Stimulated activated CD8-positive, alpha-beta memory T cell treated with anti-CD3 and anti-CD28 coated beads, Interleukin-15, amount 100 ng/mL, for 24 hours (primary cell): ENCODE measurements around the gene ZNF771.
"Not testable (repeated sequence)": the region's sequence is repeated elsewhere in the genome, so short reads cannot be mapped to it uniquely, and the experiment has no call there.

ENCODE experiments used
- DNase-seq: peaks from one replicate; pipeline ENCODE4 v3.0.0-alpha.2; 2020; ENCODE audit warnings: low read depth

ZNF771 gene

DNA sequence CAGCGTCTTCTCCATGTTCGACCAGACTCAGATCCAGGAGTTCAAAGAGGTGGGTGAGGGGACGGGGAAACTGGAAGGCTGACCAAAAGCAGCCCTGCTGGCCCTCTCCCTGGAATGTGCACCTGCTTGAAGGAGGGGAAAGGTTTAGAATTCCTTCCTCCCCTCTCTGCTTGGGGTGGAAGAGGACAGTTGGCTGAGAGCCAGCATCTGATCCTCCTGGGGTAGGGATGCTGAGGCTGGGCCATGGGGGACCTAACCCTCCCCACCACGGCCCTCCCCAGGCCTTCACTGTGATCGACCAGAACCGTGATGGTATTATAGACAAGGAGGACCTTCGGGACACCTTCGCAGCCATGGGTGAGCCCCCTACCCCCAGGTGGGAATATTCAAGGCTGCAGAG, 31.5 kb upstream of the ZNF771 start:
- DNase-seq = no peak

DNA sequence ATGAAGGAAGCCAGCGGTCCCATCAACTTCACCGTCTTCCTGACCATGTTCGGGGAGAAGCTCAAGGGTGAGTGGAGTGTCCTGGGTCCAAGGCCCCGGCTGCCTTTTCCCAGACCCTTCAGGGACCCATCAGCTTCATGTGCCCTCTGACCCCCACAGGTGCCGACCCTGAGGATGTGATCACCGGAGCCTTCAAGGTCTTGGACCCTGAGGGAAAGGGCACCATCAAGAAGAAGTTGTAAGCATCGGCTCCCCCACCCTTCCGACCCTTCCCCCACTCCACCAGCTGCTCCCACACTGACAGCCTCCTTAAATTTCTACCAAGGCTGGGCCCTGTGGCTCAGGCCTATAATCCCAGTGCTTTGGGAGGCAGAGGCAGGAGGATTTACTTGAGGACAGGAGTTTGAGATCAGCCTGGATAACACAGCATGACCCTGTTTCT, 30.9 kb upstream of the ZNF771 start:
- no peak for DNase-seq

DNA sequence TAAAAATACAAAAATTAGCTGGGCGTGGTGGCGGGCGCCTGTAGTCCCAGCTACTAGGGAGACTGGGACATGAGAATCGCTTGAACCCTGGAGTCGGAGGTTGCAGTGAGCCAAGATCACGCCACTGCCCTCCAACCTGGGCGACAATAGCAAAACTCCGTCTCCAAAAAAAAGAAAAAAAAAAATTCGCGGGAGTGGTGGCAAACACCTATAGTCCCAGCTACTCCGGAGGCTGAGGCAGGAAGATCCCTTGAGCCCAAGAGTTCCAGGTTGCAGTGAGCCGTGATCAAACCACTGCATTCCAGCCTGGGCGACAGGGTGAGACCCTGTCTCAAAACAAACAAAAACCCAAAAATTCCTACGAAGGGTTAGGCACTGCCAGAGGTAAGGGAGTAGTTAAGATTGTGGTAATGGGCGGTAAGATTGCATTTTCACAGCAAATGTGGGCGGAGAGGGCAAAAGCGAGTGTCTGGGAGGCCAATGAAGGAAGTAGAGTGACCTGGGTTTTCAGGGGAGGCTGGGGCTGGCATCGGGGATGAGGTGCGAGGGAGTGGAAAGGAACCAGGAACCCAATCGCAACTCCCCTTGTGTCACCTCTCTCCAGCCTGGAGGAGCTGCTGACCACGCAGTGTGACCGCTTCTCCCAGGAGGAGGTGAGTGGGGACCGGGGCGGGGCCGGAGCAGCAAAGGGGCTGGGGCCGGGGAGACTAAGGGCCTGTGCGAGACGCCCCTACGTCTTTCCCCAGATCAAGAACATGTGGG, 30.2 kb upstream of the ZNF771 start:
- DNase-seq = no peak

DNA sequence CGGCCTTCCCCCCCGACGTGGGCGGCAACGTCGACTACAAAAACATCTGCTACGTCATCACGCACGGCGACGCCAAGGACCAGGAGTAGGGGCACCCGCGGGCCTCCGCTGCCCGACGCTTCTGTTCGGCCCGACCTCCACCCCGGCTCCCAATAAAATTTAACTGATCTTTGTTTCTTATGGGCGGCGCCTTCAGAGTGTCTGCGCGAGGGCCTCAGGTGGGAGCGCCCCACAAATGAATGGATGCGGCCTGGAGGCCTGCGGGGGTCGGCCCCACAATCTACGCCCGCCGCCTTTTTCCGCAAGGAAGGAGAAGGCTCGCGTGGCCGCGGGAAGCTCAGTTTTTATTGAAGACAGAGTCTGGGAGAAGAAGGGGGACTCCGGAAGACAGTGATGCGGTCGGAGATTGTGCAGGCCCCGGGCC, 29.6 kb upstream of the ZNF771 start:
- peak; percentile 62 for DNase-seq

DNA sequence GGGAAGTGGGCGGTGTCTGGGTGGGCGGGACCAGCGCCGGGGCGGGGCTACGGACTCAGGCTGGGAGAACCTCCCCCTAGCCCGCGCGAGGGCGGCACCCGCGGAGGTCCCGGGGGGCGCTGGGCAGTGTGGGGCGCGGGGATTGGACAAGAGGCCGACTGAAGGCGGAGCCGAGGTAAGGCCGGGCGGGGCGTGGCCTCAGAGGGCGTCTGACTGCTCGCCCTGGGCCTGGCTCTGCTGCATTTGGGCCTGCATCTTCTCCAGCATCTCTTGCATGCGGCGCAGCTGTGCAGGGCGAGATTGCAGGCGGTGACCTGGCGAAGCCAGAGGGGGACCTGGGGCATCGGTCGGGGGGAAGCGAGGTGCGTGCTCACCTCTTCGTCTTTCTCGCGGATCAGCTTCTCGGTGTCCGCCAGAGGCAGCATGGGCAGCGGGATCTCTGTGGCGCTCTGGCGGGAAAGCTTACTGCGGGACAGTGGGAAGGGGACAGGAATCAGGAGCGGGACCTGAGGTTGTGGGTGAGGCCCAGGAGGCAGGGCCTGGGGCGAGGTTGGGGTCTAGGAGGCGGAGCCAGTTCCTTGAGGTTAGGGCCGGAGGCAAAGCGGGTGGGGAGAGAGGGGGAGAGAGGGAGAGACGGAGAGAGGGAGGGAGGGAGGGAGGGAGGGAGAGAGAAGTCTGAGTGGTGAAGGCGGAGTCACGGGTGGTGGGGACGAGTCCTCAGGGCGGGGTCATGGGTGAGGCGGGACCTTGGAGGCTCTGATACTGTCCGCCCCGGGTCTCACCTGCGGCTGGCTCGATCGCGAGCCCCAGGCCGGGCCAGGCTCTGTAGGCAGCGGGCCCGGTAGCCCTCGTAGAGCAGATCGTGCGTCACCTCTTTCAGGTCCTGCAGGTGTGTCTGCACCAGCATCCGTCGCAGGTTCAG, 28.9 kb upstream of the ZNF771 start:
- peak; percentile 99 for DNase-seq

DNA sequence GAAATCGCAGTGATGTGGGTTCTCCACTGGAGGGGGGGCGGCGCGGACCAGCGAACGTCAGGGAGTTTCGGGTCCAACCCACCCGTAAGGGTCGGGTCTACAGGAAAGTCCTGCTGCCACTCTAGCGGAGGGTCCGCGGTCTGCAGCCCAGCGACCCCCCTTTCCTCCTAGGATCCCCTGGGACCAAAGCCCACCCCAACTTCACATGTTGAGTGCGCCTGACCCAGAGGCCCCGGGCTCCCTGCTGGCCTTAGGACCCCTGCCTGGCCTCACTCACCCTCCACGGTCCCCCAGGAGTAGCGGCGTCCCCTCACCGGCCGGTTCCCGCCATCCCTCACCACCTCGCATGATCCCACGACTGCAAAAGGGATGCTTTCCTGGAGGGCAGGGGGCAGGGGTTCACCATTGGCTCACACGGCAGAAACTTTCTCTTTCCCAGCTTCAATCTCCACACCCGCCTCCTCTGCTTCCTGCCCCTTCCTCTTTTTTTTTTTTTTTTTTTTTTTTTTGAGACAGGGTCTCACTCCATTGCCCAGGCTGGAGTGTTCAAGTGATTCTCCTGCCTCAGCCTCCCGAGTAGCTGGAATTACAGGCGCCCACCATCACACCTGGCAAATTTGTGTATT, 28.1 kb upstream of the ZNF771 start:
- no peak for DNase-seq

DNA sequence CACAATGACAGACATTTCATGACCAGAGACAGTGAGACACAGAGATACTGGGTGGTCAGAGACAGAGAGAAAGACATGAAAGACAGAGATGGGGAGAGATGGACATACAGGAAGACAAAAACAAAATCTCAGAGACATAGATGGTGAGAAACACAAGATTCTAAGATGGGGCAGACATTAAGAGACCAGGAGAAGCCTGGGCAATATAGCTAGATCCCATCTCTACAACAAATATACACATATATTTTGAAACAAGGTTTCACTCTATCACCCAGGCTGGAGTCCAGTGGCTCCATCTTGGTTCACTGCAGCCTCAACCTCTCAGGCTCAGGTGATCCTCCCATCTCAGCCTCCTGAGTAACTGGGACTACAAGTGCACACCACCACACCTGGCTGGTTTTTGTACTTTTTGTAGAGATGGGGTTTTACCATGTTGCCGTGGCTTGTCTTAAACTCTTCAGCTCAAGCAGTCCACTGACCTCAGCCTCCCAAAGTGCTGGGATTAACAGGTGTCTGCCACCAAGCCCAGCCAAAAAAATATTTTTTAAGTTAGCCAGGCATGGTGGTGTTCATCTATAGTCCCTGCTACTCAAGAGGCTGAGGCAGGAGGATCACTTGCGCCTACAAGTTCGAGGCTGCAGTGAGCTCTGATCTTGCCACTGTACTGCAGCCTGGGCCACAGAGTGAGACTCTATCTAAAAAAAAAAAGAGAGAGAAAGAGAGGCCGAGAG, 27.2 kb upstream of the ZNF771 start:
- no peak for DNase-seq

DNA sequence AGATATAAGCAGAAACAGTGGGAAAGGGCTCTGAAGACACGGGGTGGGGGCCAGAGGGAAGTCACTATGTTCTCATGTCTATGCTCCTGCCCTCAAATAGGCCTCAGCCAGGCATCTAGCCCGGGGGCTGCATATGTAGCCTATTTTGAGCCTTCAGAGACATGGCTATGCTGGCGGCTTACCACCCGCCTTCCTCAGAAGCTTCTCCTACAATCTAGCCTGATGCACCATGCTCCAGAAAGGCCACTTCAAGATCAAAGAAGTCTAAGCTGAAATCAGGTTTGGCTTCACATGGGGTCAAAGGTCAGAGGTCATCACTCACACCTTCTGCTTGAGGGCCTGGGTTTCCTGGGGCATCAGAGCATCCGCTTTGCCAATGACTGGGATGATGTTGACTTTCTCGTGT, 26.6 kb upstream of the ZNF771 start:
- DNase-seq = no peak

DNA sequence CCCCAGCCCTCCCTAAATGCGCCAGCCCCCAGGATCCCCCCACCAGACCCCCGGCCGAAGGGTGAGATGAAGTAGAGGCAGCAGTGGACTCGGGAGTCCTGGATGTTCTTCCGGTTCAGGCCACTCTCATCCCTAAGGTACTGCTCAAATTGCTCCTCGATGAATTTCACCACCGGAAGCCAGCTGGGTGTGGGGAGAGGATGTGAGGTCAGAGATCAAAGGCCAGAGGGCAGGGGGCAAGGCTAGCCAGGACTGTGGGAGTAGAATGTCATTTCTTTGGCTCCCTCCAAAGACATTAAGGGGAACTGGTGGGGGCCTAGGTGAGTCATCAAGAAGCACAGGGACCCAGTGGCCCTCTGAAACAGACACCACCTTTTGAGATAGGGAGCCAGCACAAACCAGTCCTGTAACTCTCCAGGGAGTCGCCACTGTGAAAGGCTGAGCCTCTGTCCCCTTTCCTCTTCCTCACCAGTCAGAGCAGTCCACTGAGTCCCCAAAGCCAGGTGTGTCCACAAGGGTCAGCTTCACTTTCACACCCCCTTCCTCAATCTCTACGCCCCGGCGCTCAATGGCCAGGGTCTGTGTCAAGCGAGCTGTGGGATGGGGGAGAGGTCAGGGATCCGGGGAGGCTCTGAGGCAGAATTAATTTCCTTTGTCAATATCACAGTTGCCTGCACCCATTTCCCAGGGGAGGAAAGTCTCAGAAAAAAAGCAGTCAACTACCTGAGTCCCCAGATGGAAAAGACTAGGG, 25.9 kb upstream of the ZNF771 start:
- DNase-seq = no peak

DNA sequence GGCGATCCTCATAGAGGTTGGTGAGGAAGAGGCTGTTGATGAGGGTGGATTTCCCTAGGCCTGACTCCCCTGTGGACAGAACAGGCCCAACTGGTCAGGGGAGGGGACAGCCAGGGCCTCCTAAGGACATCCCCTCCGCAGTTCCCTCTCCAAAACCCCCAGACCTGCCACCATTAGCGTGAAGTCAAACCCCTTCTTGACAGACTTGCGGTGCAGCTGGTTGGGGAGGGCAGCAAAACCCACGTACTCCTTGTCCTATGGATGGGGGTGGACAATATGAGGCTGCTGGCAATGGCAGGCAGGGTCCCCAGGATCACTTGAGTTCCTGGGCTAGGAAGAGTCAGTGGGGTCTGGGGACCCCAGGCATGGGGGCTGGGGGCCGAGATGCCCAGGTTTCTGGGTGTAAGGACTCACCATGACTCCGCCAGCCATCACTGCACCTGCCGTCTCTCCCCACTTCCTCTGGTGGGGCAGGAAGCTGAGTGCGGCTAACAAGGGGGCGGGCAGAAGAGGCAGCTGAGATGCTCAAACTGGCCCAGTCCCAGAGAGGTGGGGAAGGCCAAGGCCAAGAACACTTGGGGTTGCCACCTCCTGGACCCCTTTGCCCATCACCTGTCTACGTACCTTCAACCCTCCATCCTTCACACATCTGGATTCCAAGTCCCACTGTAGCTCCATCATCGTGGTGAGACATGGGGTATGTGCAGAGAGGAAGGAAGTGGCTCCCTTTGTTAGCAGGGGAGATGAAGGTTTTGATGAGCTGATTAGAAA, 25.1 kb upstream of the ZNF771 start, which contains the start of gene SEPTIN1:
Gene SEPTIN1, minus strand, starts transcription at position 451 of the 771 bp plus-strand sequence. Its CDS starts 19 bp downstream, at position 432.
- DNase-seq = peak; percentile 48

DNA sequence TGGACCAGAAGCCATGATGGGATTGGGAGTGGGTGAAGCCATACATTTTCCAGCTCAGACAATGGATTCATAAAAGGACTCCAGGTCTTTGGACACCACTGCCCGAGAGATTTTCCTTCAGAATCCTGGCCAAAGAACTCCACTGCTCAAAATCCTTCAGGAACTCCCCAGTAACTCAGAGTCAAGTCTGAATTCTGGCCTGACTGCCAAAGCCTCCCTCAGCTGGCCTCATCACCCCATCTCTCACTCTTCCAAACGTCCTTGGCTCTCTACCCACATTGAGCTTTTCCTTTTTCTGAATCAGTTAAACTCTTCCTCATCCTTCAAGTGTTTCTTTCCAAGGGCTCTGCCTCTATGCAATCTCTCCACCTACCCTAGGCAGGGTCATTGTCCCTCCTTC, 23.9 kb upstream of the ZNF771 start:
- DNase-seq = no peak

DNA sequence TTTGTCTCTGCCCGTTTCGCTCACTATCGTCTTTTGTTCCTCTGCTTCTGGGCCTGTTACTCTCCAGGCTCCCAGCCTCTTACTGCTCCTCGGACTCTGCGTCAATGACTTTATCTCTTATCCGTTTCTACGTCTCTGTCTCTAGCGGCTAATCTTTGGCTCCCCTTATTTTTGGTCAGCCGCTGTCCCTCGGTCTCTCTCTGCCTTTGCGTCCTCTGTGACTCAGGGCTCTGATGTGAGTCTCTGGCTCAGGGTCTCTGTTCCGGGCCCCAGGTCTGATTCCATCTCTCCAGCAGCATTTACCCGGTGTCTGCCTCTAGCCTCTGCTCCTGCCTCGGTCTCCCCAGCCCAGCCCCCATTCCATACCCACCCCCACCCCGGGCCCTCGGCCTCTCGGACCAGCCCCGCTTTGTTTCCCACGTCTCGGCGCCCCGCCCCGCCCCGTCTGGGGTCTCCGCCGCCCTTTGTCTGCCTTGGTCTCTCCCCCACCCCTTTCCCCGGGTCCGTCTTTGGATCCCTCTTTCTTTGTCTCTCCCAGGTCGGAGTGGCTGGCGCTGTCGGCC, 12.7 kb upstream of the ZNF771 start:
- DNase-seq = no peak

DNA sequence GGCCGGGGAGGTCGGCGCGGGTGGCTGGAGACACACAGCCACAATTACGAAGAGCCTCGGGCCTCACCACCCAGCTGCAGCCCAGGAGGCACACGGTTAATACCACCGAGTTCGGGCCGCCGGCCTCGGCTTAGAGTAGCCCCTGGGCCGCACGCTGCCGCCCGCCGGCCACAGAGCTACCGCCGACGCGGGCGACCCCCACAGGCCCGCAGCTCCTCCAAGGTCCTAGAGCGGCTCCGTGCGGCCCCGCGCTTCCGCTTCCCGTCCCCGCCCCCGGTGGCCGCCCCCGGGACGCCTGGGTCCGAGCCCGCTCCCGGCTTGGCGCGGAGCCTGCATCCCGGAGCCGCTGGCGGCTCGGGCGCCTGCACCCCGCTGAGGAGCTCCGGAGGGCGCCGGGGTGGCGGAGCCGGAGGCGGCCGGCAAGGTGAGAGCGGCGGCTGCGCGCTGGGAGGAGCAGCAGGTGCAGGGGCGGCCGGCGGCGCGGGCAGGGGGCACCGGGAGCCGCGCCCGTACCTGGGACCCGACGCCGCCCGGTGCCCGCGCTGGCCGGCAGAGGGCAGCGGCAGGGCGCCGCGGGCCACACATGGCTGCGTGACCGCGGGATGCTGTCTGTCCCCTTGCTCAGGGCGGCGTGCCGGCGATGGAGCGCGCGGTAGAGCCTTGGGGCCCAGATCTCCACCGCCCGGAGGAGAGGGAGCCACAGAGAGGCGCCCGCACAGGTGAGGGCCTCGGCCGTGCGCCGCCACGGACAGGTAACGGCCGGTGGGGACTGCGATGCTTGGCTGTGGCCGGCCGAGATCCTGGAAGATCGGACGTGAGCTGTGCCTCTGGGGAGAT, 12.0 kb upstream of the ZNF771 start, which contains the start of gene ZNF48:
Gene ZNF48, plus strand, starts transcription at position 266 of the 837 bp plus-strand sequence. Its CDS starts 375 bp downstream, at position 641.
- DNase-seq = peak; percentile 28

DNA sequence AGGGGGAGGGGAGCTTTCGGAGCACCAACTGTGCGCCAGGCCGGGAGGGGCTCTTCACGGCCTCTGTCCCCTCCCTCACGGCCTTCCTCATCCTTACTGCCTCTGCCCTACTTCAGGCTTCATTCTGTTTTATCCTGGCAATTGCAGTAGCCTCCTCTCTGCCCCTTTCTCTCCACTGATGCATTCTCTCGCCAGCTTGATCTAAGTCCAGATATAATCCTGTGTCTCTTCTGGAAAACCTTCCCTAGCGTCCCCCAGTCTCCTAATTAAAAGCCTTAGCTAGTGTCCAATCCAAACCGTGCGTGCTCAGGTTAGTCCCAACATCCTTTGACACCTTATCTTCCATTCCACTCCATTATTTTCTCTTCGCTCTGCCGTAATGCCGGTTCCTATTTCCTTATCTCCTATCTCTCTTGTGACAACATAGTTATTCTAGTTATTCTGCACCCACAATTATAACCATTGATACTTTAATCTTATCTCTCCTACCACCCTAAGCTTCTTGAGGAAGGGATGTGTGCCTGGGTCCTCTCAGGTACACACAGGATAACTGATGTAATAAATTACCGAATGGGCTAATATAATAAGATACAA, 11.3 kb upstream of the ZNF771 start:
- DNase-seq = no peak

DNA sequence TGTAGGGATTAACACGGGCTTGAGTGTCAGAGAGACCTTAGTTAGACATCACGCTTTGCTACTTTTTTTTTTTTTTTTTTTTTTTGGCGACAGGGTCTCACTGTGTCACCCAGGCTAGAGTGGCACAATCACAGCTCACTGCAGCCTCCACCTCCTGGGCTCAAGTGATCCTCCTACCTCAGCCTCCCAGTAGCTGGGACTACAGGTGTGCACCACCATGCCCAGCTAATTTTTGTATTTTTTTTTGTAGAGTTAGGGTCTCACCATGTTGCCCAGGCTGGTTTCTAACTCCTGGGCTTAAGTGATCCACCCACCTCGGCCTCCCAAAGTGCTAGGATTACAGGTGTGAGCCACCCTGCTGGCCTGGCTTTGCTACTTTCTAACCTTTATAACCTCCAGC, 10.8 kb upstream of the ZNF771 start:
- DNase-seq = not testable (repeated sequence)

DNA sequence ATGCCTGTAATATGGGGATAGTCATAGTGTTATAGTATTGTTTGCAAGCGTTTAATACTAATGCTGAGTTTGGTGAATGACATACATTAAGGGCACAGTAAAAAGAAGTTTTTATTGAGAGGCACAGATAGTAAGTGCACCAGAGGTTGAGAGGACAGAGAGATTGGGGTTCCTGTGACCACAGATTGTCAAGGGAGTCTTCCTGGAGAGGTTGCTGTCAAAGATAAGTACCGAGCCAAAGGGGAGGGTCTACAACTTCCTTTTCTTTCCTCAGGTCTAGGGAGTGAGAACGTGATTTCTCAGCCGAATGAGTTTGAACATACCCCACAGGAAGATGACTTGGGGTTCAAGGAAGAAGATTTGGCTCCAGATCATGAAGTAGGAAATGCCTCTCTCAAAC, 10.3 kb upstream of the ZNF771 start:
- DNase-seq = no peak

DNA sequence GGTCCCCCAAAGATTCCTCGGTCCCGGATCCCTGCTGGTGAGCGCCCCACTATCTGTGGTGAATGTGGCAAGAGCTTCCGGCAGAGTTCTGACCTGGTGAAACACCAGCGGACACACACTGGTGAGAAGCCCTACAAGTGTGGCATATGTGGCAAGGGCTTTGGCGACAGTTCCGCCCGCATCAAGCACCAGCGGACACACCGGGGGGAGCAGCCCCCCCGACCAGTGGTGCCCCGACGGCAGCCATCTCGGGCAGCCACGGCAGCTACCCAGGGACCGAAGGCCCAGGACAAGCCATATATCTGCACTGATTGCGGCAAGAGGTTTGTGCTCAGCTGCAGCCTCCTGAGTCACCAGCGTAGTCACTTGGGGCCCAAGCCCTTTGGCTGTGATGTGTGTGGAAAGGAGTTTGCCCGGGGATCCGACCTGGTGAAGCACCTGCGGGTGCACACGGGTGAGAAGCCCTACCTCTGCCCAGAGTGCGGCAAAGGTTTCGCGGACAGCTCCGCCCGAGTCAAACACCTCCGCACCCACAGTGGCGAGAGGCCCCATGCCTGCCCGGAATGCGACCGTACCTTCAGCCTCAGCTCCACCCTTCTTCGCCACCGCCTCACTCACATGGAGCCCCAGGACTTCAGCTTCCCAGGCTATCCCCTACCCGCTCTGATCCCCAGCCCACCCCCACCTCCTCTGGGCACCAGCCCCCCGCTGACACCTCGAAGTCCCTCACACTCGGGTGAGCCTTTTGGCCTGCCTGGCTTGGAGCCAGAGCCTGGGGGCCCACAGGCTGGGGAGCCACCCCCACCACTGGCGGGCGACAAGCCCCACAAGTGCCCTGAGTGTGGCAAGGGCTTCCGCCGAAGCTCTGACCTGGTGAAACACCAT, 9.4 kb upstream of the ZNF771 start:
- no peak for DNase-seq
